ENCODE results near the gene SPANXN3.
"Not testable (repeated sequence)": the region's sequence is repeated elsewhere in the genome, so short reads cannot be mapped to it uniquely, and the experiment has no call there.

Gene SPANXN3, protein sequence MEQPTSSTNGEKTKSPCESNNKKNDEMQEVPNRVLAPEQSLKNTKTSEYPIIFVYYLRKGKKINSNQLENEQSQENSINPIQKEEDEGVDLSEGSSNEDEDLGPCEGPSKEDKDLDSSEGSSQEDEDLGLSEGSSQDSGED

DNA sequence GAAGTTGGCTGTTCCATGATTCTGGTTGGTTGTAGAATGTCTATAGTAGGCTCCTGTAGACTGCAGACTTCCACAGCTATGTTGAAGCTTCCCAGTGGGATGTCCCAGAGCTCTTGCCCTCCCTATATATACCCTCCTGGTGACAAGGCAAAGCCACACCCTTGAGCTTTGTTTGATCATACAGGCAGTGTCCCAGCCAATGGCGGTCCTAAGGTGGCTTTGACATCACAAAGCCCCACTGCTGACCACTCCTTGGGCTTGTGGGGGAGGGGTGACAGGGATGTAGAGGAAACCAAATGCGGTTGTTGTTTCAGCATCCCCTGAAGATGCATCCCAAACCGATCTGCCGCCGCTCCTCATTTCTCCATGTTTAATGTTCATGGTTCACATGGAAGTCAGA, at the start of gene SPANXN3:
Gene SPANXN3 (minus strand): TSS at position 101 of the 400 bp plus-strand sequence. CDS start 84 bp downstream, at position 17.
- not testable (repeated sequence) for DNase-seq

GRCh38 chrX:143536176-143536575, 18.9 kb upstream of the SPANXN3 start:
- no peak for DNase-seq

- DNase-seq: not testable (repeated sequence)
Observed at GRCh38 chrX:143502196-143502595, 15.1 kb downstream of the SPANXN3 start.

GRCh38 chrX:143500751-143501150, 16.5 kb downstream of the SPANXN3 start:
- no peak for DNase-seq

DNA sequence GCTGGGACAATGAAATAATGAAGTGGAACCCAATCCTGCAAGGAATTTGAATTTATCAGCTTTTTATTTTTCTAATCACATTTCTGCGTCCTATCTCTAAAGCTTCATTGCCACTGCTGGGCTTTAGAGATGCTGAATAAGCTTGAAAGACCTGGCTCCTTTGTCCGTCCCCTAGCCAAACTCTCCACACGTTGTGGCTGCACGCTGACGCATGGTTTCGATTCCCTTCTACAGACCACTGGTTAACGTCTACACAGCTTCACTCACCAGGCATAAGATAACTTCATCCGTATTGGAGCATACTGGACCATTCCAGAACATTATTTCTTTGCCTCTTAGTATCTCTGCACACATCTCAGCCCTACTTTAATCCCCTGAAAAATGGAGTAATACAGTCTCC, 31.2 kb downstream of the SPANXN3 start:
- no peak for DNase-seq

DNA sequence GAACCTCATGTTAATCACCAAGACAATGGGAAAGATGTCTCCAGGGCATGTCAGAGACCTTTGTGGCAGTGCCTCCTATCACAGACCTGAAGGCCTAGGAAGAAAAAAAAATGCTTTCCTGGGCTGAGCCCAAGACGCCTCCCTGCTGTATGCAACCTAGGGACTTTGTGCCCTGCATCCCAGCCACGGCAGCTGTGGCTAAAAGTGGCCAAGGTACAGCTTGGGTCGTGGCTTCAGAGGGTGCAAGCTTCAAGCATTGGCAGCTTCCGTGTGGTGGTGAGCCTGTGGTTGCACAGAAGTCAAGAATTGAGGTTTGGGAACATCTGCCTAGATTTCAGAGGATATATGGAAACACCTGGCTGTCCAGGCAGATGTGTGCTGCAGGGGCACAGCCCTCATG, 40.5 kb downstream of the SPANXN3 start:
- DNase-seq: no peak

DNA sequence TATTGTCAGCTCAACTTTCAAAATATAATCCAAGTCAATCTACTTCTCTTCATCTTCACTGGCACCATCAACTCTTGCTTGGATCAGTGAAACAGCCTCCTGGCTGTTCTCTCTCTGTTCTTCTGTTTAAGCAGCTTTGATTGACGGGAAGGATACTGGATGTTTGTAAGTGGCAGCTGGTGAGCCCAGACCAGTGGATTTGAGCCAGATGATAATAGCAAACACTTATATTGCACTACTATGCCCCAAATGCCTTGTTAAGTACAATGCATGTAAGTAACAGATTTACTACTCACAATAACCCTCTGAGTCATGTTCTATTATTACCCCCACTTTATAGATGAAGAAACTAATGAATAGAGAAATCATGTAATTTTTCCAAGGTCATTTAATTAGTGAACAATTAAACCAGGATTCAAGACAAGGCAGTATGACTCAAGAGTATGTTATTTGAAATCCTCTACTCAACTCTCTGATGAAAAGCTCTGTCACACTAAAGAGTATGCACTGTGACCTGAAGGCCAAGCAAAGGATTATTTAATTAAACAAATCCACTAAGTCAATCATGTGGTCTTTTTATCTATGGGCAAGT, 44.8 kb downstream of the SPANXN3 start:
- no peak for DNase-seq

DNA sequence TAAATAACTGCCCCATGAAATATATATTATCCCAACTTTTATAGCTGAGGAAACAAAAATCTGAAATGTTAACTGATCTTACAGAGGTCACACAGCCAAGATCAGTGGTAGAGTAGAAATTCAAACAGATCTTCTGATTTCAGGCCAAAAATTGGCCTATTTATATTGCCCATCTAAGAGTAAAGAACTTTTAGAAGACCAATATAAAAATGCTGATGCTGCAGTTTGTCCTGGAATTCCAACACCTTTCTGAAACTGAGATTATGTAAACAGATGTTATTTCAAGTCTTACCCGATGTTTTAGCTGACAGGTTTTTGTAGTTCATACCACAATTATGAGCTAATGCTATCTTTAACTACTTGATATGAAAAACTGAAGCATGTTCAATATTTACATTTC, 51.1 kb downstream of the SPANXN3 start:
- DNase-seq: no peak

DNA sequence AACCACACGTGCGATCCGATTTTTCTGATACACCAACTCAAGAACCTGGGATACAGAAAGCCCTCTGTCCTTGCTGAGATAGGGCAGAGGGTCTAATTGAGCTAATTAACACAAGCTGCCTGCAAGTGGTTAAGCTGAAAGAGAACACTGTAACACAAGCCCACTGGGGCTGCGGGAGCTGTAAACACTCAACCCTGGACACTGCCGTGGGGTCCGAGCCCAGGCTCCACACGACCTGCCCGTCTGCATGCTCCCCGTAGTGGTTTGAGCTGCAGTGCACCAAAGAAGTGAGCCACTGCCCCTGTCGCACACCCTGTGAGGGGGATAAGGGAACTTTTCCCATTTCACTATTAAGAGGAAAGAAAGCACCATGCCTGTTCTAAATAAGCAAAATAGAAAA, 54.6 kb downstream of the SPANXN3 start:
- no peak for DNase-seq

GRCh38 chrX:143461606-143462005, 55.7 kb downstream of the SPANXN3 start:
- DNase-seq: no peak
